Lower lobe of right lung (tissue), 2 donors: Measurements from ENCODE around the gene CLNK. TPM values are rescaled to one million over a fixed set of nuclear protein-coding genes. Genes with fewer than 3 reads are reported as not detected.

Experiments used
- ATAC-seq, 2 donors: fragments of 200-7000 bp; cut with Tn5 transposase; one replicate each; pipeline ENCODE4 v1.9.1; 2020 to 2022; ENCODE audit warnings: mild to moderate bottlenecking in 2 of 2, moderate library complexity in 2 of 2
- DNase-seq: peaks from one replicate; pipeline ENCODE4 v3.0.0-alpha.2; 2020
- H3K27ac ChIP-seq: fragments of 200-600 bp; one replicate; pipeline ENCODE4 v1.8.0; 2022
- H3K27me3 ChIP-seq: fragments of 200-600 bp; one replicate; pipeline ENCODE4 v1.8.0; 2022; ENCODE audit warnings: low read depth
- H3K36me3 ChIP-seq: fragments of 200-600 bp; one replicate; pipeline ENCODE4 v1.8.0; 2022; ENCODE audit warnings: mild to moderate bottlenecking
- H3K4me1 ChIP-seq: fragments of 200-600 bp; one replicate; pipeline ENCODE4 v1.8.0; 2022
- H3K4me3 ChIP-seq: fragments of 200-600 bp; one replicate; pipeline ENCODE4 v1.8.0; 2022; ENCODE audit warnings: mild to moderate bottlenecking
- H3K9me3 ChIP-seq: fragments of 200-600 bp; one replicate; pipeline ENCODE4 v1.8.0; 2022
- CTCF ChIP-seq: fragments of 200-600 bp; IDR thresholded peaks from one replicate; pipeline ENCODE4 v1.8.0; 2022; ENCODE audit warnings: antibody characterized with exemption, mild to moderate bottlenecking
- intact Hi-C: fragments of 100-400 bp; cut with DNase I; formaldehyde crosslinking; loops from one replicate; pipeline ENCODE4 v1.11.0; 2022
- total RNA-seq: library from RNA; stranded (reverse); fragmentation: NEBNext Ultra II Directional; extraction: Animal tissue kit (Norgen Biotek cat#: 25700); gene quantifications from one replicate; pipeline ENCODE4 v1.2.1, GENCODE V29; 2021
- donor health status: DM: no; HTN: yes; CAD: no; lungs with severe emphysema.

CLNK gene
- total RNA-seq, 1 donor from 2014 or later = 0.09 TPM

GRCh38 chr4:10456260-10456594 lies 228.3 kb downstream of the CLNK start:
- H3K27me3 ChIP-seq = peaks cover 13% of the 10 kb centered on the region
- no peak for DNase-seq

GRCh38 chr4:10455133-10455532 lies 229.4 kb downstream of the CLNK start:
- H3K9me3 ChIP-seq = peaks cover 4% of the 10 kb centered on the region
- no peak overlapping the region for H3K4me3 ChIP-seq
- ATAC-seq (no peak), DNase-seq (no peak)
- intact Hi-C loops = no loop called here
- no peak for TF ChIP-seq CTCF
- H3K27ac ChIP-seq = no peak overlapping the region
- peaks cover 6% of the 10 kb centered on the region for H3K36me3 ChIP-seq
- H3K4me1 ChIP-seq = peaks cover 16% of the 10 kb centered on the region
- peaks cover 6% of the 10 kb centered on the region for H3K27me3 ChIP-seq

More at GRCh38 chr4:10456260-10456594, 228.3 kb downstream of the CLNK start:
- H3K4me3 ChIP-seq = peak overlapping the region; percentile 63
- peak overlapping the region; percentile 53 for H3K27ac ChIP-seq
- H3K36me3 ChIP-seq = peaks cover 6% of the 10 kb centered on the region
- H3K4me1 ChIP-seq = peaks cover 20% of the 10 kb centered on the region
- H3K9me3 ChIP-seq = peaks cover 4% of the 10 kb centered on the region
- ATAC-seq = no peak
- TF ChIP-seq CTCF = no peak
- intact Hi-C loops = no loop called here

- DNase-seq (no peak), ATAC-seq (no peak)
- Histone ChIP-seq H3K27ac (no peak overlapping the region), H3K27me3 (peaks cover 6% of the 10 kb centered on the region), H3K4me3 (no peak overlapping the region), H3K4me1 (peaks cover 16% of the 10 kb centered on the region), H3K36me3 (peaks cover 6% of the 10 kb centered on the region), H3K9me3 (peaks cover 8% of the 10 kb centered on the region)
- TF ChIP-seq CTCF = no peak
- intact Hi-C loops = no loop called here
Measured at GRCh38 chr4:10454726-10455125, 229.8 kb downstream of the CLNK start.

GRCh38 chr4:10454121-10454520 lies 230.4 kb downstream of the CLNK start:
- Histone ChIP-seq H3K4me1 (peaks cover 16% of the 10 kb centered on the region), H3K27me3 (peaks cover 6% of the 10 kb centered on the region), H3K27ac (no peak overlapping the region), H3K36me3 (peaks cover 6% of the 10 kb centered on the region), H3K9me3 (peaks cover 13% of the 10 kb centered on the region), H3K4me3 (no peak overlapping the region)
- no peak for TF ChIP-seq CTCF
- no peak for ATAC-seq
- DNase-seq = no peak
- intact Hi-C loops = no loop called here

GRCh38 chr4:10448991-10449390 lies 235.6 kb downstream of the CLNK start:
- no peak for ATAC-seq
- Histone ChIP-seq H3K9me3 (peaks cover 40% of the 10 kb centered on the region), H3K36me3 (peaks cover 20% of the 10 kb centered on the region), H3K27ac (no peak overlapping the region), H3K27me3 (no peaks in the 10 kb centered on the region), H3K4me1 (no peaks in the 10 kb centered on the region), H3K4me3 (no peak overlapping the region)
- no peak for DNase-seq
- no peak for TF ChIP-seq CTCF
- intact Hi-C loops = no loop called here

GRCh38 chr4:10442976-10443375 lies 241.6 kb downstream of the CLNK start:
- Histone ChIP-seq H3K4me3 (no peak overlapping the region), H3K4me1 (no peaks in the 10 kb centered on the region), H3K27ac (no peak overlapping the region), H3K36me3 (peaks cover 19% of the 10 kb centered on the region), H3K27me3 (no peaks in the 10 kb centered on the region), H3K9me3 (peaks cover 39% of the 10 kb centered on the region)
- DNase-seq (no peak), ATAC-seq (no peak)
- intact Hi-C loops = no loop called here
- TF ChIP-seq CTCF = no peak
